HepG2 (cell line): ENCODE data around the gene TMEM61. TPM values are rescaled to one million over a fixed set of nuclear protein-coding genes. Genes with fewer than 3 reads are reported as not detected.
A peak's percentile ranks its signal among the peaks of the same experiment; 100 is the strongest.

Experiments
- CEBPG ChIP-seq: IDR thresholded peaks from 2 replicates; pipeline ENCODE4 v1.6.1; 2016
- CHD2 ChIP-seq: IDR thresholded peaks from 2 replicates; pipeline ENCODE4 v1.6.1; 2011; ENCODE audit warnings: low read depth, low read length, improper control_type of control experiment
- HDAC2 ChIP-seq: sonication (generic); formaldehyde crosslinking; IDR thresholded peaks from 2 replicates; pipeline ENCODE4 v1.4.0; 2020; ENCODE audit warnings: missing genetic modification reagents
- HNF4A ChIP-seq: sonication (generic); formaldehyde crosslinking; IDR thresholded peaks from 2 replicates; pipeline ENCODE4 v1.4.0; 2020; ENCODE audit warnings: missing genetic modification reagents
- HNRNPH1 ChIP-seq: fragments of 200-400 bp; formaldehyde crosslinking; optimal IDR thresholded peaks from 2 replicates; pipeline ENCODE3; 2017; ENCODE audit warnings: mild to moderate bottlenecking, low read depth, low read length
- KAT8 ChIP-seq: IDR thresholded peaks from 2 replicates; pipeline ENCODE4 v1.6.1; 2016; ENCODE audit warnings: missing genetic modification reagents, missing compliant biosample characterization
- NCOA5 ChIP-seq: sonication (generic); formaldehyde crosslinking; IDR thresholded peaks from 2 replicates; pipeline ENCODE4 v1.4.0; 2020; ENCODE audit warnings: missing genetic modification reagents
- RXRA ChIP-seq: sonication (generic); formaldehyde crosslinking; IDR thresholded peaks from 2 replicates; pipeline ENCODE4 v1.5.1; 2020; ENCODE audit warnings: missing genetic modification reagents
- SIX1 ChIP-seq: sonication (generic); formaldehyde crosslinking; IDR thresholded peaks from 2 replicates; pipeline ENCODE4 v1.4.0; 2020; ENCODE audit warnings: missing genetic modification reagents, borderline replicate concordance
- SOX6 ChIP-seq, 2 experiments: fragments of 450-650 bp in 1 of 2; sonication (generic) in 1 of 2; formaldehyde crosslinking in 1 of 2; IDR thresholded peaks; 2 replicates each; pipeline versions ENCODE4 v1.4.0 to v1.6.1; 2017 to 2020; ENCODE audit warnings: antibody characterized with exemption in 1 of 2, mild to moderate bottlenecking in 1 of 2, missing genetic modification reagents in 1 of 2
- ZIK1 ChIP-seq: sonication (generic); formaldehyde crosslinking; IDR thresholded peaks from 2 replicates; pipeline ENCODE4 v1.5.0; 2020; ENCODE audit warnings: mild to moderate bottlenecking, low read depth, missing genetic modification reagents, borderline replicate concordance
- ZNF331 ChIP-seq: sonication (generic); formaldehyde crosslinking; IDR thresholded peaks from 2 replicates; pipeline ENCODE4 v1.4.0; 2020; ENCODE audit warnings: missing genetic modification reagents
- ZNF550 ChIP-seq: sonication (generic); formaldehyde crosslinking; IDR thresholded peaks from 2 replicates; pipeline ENCODE4 v1.4.0; 2020; ENCODE audit warnings: mild to moderate bottlenecking, missing genetic modification reagents, borderline replicate concordance
- ZNF781 ChIP-seq: sonication (generic); formaldehyde crosslinking; IDR thresholded peaks from 2 replicates; pipeline ENCODE4 v1.5.1; 2020; ENCODE audit warnings: borderline replicate concordance, mild to moderate bottlenecking, missing genetic modification reagents; ENCODE audit errors: not compliant biosample characterization
- polyA plus RNA-seq, 8 experiments: library from polyadenylated mRNA; depleted of rRNA in 3 of 8; stranded (reverse) in 7 of 8; unstranded in 1 of 8; fragments of >200 nt; fragmentation: Illumina TruSeq in 4 of 8; extraction: Trizol in 4 of 8; gene quantifications; 2 replicates each; pipeline versions ENCODE4 v1.2.1 to v1.2.3, GENCODE V29; 2011 to 2016; ENCODE audit warnings: low read depth in 4 of 8, missing spikeins in 1 of 8, mixed read lengths in 1 of 8; ENCODE audit not compliant: insufficient read depth in 1 of 8
- total RNA-seq, 5 experiments: library from RNA; depleted of rRNA; stranded (reverse); fragments of >200 nt; fragmentation: Illumina TruSeq; extraction: Trizol; gene quantifications; 2 replicates each; pipeline ENCODE4 v1.2.3, GENCODE V29; 2016; ENCODE audit warnings: low read depth in 1 of 5
- TF ChIP-seq, protein P1 (sequence below): sonication (generic); formaldehyde crosslinking; IDR thresholded peaks from 2 replicates; pipeline ENCODE4 v1.4.0; 2020; ENCODE audit warnings: missing genetic modification reagents
- TF ChIP-seq, protein P2 (sequence below): IDR thresholded peaks from 2 replicates; pipeline ENCODE4 v1.6.1; 2016; ENCODE audit warnings: missing compliant biosample characterization, missing genetic modification reagents, borderline replicate concordance
- TF ChIP-seq, protein P3 (sequence below): sonication (generic); formaldehyde crosslinking; IDR thresholded peaks from 2 replicates; pipeline ENCODE4 v1.5.0; 2020; ENCODE audit warnings: mild to moderate bottlenecking, missing genetic modification reagents
- TF ChIP-seq, protein P4 (sequence below): sonication (generic); formaldehyde crosslinking; IDR thresholded peaks from 2 replicates; pipeline ENCODE4 v1.5.1; 2020; ENCODE audit warnings: mild to moderate bottlenecking, moderate library complexity, missing genetic modification reagents
- TF ChIP-seq, protein P5 (sequence below): sonication (generic); formaldehyde crosslinking; IDR thresholded peaks from 2 replicates; pipeline ENCODE4 v1.4.0; 2020; ENCODE audit warnings: missing genetic modification reagents
- TF ChIP-seq, protein P6 (sequence below): sonication (generic); formaldehyde crosslinking; IDR thresholded peaks from 2 replicates; pipeline ENCODE4 v1.4.0; 2020; ENCODE audit warnings: missing genetic modification reagents, borderline replicate concordance

The TMEM61 gene
- total and polyA plus RNA-seq, 2 of the 13 experiments (the other 11 are each of a cell fraction or from before 2014, with no cell fraction given), result not detected

DNA sequence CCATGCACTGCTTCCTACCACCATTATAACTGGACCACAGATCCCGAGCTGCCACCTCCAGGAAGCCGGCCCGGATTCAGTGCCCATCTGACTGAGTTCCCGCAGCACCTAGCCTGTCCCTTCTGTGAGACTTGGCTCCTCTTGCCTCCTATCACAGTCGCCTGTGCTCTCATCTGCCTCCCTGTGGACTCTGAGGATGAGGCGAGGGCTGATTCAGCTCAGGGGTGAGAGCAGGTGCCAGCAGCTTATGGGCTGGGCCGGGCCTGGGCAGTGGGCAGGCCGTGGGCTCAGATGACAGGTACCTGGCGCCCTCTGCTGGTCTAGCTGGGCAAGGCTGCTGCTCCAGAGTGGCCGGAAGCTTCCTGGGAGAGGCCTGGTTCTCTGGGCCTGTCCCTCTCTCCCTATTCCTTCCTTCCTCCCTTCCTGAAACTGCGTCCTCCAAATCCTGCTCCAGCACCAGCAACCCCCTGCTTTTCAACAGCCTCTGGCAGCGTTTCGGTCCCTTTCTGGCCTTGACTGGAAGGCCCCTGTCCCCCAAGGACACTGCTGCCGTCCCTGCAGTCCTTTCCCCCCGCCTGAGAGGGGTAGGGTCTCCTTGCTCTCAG is 41.6 kb downstream of the TMEM61 start (continued):
- TF ChIP-seq ZNF331 (peak; percentile 55; the same call in 1 of the 2 replicates), CEBPG (CRISPR knock-in tag) (0 out of 2 replicates have a peak, but pooled peaks have one; percentile 19), RXRA (peak; percentile 33; the same call in 1 of the 2 replicates), HDAC2 (CRISPR knock-in tag) (no peak), ZNF550 (CRISPR knock-in tag) (no peak), SOX6 (IDR thresholded peaks at IDR 0.05) (no peak), SOX6 (CRISPR knock-in tag; IDR thresholded peaks at IDR 0.05) (peak; percentile 28; the same call in 1 of the 2 replicates), ZNF781 (CRISPR knock-in tag) (peak; percentile 73), NCOA5 (no peak), KAT8 (CRISPR knock-in tag) (peak; percentile 61), CHD2 (no peak), SIX1 (CRISPR knock-in tag) (0 out of 2 replicates have a peak, but pooled peaks have one; percentile 22), ZIK1 (CRISPR knock-in tag) (no peak), HNRNPH1 (no peak), HNF4A (CRISPR knock-in tag) (0 out of 2 replicates have a peak, but pooled peaks have one; percentile 12)
- TF ChIP-seq, protein P1, sequence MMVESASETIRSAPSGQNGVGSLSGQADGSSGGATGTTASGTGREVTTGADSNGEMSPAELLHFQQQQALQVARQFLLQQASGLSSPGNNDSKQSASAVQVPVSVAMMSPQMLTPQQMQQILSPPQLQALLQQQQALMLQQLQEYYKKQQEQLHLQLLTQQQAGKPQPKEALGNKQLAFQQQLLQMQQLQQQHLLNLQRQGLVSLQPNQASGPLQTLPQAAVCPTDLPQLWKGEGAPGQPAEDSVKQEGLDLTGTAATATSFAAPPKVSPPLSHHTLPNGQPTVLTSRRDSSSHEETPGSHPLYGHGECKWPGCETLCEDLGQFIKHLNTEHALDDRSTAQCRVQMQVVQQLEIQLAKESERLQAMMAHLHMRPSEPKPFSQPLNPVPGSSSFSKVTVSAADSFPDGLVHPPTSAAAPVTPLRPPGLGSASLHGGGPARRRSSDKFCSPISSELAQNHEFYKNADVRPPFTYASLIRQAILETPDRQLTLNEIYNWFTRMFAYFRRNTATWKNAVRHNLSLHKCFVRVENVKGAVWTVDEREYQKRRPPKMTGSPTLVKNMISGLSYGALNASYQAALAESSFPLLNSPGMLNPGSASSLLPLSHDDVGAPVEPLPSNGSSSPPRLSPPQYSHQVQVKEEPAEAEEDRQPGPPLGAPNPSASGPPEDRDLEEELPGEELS (CRISPR knock-in tag), result no peak
- TF ChIP-seq, protein P2, sequence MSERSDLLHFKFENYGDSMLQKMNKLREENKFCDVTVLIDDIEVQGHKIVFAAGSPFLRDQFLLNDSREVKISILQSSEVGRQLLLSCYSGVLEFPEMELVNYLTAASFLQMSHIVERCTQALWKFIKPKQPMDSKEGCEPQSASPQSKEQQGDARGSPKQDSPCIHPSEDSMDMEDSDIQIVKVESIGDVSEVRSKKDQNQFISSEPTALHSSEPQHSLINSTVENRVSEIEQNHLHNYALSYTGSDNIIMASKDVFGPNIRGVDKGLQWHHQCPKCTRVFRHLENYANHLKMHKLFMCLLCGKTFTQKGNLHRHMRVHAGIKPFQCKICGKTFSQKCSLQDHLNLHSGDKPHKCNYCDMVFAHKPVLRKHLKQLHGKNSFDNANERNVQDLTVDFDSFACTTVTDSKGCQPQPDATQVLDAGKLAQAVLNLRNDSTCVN, result 0 out of 2 replicates have a peak, but pooled peaks have one; percentile 40
- TF ChIP-seq, protein P3, sequence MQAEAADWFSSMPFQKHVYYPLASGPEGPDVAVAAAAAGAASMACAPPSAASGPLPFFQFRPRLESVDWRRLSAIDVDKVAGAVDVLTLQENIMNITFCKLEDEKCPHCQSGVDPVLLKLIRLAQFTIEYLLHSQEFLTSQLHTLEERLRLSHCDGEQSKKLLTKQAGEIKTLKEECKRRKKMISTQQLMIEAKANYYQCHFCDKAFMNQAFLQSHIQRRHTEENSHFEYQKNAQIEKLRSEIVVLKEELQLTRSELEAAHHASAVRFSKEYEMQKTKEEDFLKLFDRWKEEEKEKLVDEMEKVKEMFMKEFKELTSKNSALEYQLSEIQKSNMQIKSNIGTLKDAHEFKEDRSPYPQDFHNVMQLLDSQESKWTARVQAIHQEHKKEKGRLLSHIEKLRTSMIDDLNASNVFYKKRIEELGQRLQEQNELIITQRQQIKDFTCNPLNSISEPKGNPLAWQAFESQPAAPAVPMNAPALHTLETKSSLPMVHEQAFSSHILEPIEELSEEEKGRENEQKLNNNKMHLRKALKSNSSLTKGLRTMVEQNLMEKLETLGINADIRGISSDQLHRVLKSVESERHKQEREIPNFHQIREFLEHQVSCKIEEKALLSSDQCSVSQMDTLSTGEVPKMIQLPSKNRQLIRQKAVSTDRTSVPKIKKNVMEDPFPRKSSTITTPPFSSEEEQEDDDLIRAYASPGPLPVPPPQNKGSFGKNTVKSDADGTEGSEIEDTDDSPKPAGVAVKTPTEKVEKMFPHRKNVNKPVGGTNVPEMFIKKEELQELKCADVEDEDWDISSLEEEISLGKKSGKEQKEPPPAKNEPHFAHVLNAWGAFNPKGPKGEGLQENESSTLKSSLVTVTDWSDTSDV (CRISPR knock-in tag), result 0 out of 2 replicates have a peak, but pooled peaks have one; percentile 64
- TF ChIP-seq, protein P4, sequence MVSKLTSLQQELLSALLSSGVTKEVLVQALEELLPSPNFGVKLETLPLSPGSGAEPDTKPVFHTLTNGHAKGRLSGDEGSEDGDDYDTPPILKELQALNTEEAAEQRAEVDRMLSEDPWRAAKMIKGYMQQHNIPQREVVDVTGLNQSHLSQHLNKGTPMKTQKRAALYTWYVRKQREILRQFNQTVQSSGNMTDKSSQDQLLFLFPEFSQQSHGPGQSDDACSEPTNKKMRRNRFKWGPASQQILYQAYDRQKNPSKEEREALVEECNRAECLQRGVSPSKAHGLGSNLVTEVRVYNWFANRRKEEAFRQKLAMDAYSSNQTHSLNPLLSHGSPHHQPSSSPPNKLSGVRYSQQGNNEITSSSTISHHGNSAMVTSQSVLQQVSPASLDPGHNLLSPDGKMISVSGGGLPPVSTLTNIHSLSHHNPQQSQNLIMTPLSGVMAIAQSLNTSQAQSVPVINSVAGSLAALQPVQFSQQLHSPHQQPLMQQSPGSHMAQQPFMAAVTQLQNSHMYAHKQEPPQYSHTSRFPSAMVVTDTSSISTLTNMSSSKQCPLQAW (CRISPR knock-in tag), result peak; percentile 49; the same call in 1 of the 2 replicates
- TF ChIP-seq, protein P5, sequence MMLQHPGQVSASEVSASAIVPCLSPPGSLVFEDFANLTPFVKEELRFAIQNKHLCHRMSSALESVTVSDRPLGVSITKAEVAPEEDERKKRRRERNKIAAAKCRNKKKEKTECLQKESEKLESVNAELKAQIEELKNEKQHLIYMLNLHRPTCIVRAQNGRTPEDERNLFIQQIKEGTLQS (CRISPR knock-in tag), result no peak
- TF ChIP-seq, protein P6, sequence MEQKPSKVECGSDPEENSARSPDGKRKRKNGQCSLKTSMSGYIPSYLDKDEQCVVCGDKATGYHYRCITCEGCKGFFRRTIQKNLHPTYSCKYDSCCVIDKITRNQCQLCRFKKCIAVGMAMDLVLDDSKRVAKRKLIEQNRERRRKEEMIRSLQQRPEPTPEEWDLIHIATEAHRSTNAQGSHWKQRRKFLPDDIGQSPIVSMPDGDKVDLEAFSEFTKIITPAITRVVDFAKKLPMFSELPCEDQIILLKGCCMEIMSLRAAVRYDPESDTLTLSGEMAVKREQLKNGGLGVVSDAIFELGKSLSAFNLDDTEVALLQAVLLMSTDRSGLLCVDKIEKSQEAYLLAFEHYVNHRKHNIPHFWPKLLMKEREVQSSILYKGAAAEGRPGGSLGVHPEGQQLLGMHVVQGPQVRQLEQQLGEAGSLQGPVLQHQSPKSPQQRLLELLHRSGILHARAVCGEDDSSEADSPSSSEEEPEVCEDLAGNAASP, result no peak
